HL-60 (cell line): ENCODE data around the gene SMLR1.

ENCODE experiments used
- DNase-seq, 2 experiments: peaks; one replicate each; pipeline ENCODE4 v3.0.0-alpha.2; 2010 to 2020; ENCODE audit warnings: low read depth in 1 of 2, low spot score in 1 of 2
- H3K27ac ChIP-seq: fragments of 250-450 bp; sonication (Bioruptor Pico); replicated peaks from 2 replicates; pipeline ENCODE4 v1.5.1; 2020; ENCODE audit warnings: mild to moderate bottlenecking, moderate library complexity
- H3K27me3 ChIP-seq: fragments of 250-450 bp; sonication (Bioruptor Pico); 2 replicates; pipeline ENCODE4 v1.5.1; 2021; ENCODE audit warnings: mild to moderate bottlenecking, moderate library complexity; ENCODE audit not compliant: insufficient read depth, poor library complexity, severe bottlenecking
- H3K4me3 ChIP-seq: replicated peaks from 2 replicates; pipeline ENCODE4 v1.5.1; 2011; ENCODE audit warnings: mild to moderate bottlenecking, control low read depth, low read length; ENCODE audit not compliant: insufficient read depth
- GABPA ChIP-seq: IDR thresholded peaks from 2 replicates; pipeline ENCODE4 v1.6.1; 2012; ENCODE audit warnings: low read depth
- POLR2AphosphoS5 ChIP-seq: IDR thresholded peaks from 2 replicates; pipeline ENCODE4 v1.6.1; 2012; ENCODE audit warnings: low read depth
- SPI1 ChIP-seq: IDR thresholded peaks from 2 replicates; pipeline ENCODE4 v1.6.1; 2012; ENCODE audit warnings: low read depth, mild to moderate bottlenecking, borderline replicate concordance
- TF ChIP-seq, protein P1 (sequence below): IDR thresholded peaks from one replicate; pipeline ENCODE4 v1.5.1; 2011; ENCODE audit warnings: low read length, control low read depth, inconsistent platforms; ENCODE audit not compliant: insufficient read depth
- TF ChIP-seq, protein P2 (sequence below): IDR thresholded peaks from 2 replicates; pipeline ENCODE4 v1.6.1; 2012; ENCODE audit warnings: low read depth; ENCODE audit not compliant: insufficient replicate concordance

Gene SMLR1

GRCh38 chr6:130851026-130851425, 23.8 kb downstream of the SMLR1 start:
- no peaks in the 10 kb centered on the region for H3K27me3 ChIP-seq
- DNase-seq: no peak
- no peak overlapping the region for H3K27ac ChIP-seq
- H3K4me3 ChIP-seq: no peak overlapping the region
- TF ChIP-seq POLR2AphosphoS5: no peak
- TF ChIP-seq, protein P1, sequence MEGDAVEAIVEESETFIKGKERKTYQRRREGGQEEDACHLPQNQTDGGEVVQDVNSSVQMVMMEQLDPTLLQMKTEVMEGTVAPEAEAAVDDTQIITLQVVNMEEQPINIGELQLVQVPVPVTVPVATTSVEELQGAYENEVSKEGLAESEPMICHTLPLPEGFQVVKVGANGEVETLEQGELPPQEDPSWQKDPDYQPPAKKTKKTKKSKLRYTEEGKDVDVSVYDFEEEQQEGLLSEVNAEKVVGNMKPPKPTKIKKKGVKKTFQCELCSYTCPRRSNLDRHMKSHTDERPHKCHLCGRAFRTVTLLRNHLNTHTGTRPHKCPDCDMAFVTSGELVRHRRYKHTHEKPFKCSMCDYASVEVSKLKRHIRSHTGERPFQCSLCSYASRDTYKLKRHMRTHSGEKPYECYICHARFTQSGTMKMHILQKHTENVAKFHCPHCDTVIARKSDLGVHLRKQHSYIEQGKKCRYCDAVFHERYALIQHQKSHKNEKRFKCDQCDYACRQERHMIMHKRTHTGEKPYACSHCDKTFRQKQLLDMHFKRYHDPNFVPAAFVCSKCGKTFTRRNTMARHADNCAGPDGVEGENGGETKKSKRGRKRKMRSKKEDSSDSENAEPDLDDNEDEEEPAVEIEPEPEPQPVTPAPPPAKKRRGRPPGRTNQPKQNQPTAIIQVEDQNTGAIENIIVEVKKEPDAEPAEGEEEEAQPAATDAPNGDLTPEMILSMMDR: no peak

DNA sequence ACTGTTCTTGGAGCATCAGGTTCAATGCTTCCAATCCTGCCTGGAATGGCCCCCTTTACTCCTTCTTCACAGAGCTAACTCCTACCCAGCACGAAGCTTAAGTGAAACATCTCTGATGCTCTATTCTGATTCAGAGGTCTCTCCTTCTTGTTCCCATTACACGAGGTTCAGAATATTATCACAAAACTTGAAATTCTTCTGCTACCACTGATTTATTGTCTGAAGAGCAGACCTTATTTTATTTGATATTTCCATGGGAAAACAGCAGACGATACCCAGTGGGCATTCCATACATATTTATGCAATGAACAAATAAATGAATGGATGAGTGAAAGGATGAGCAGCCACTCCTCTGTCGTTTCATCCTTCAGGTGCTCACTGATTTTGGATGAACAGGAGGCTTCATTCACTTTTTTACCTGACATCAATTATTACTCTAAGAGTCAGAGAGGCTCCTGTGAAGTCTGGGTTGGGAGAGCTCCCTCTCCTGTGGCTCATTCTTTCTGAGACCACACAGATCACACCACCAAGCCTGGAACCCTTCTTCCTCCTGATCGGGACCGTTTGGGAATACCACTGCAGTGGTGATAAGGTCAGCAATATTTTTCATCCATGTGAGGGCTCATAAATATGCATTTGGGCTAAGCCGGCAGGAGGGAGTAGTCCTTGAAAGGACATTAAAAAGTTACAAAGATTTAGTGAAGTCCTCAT, 25.8 kb downstream of the SMLR1 start:
- no peak overlapping the region for H3K27ac ChIP-seq

DNA sequence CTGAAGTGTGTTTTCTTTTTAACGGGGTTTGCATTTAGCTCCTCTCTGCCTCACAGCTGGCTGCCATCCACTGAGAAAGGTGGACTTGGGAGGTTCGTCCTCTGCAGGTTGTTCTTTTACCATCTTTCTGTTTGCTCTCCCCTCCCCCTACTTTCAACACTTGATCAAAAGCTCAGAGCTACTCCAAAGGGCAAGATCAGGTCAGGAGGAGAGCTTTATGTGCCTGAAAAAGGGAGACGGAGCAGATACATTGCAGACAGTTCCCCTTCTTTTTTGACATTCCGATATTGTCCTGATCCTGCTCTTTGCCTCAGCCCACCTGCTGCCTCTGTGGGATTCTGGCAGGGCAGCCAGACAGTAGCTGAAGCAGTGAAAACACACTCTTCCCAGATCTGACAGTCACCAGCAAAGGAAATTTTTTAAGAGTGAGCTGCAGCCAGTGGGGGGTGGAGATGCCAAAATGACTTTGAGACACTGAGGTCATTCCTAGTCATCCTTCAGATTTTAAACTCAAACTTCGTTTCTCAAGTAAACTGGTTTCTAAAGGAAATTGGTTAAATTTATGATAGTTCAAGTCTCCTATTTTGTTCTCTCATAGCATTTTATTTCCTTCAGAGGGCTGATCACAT, 26.5 kb downstream of the SMLR1 start:
- H3K27ac ChIP-seq: no peak overlapping the region
- TF ChIP-seq, protein P1: no peak
- TF ChIP-seq POLR2AphosphoS5 (no peak), SPI1 (no peak), GABPA (no peak)
- TF ChIP-seq, protein P2, sequence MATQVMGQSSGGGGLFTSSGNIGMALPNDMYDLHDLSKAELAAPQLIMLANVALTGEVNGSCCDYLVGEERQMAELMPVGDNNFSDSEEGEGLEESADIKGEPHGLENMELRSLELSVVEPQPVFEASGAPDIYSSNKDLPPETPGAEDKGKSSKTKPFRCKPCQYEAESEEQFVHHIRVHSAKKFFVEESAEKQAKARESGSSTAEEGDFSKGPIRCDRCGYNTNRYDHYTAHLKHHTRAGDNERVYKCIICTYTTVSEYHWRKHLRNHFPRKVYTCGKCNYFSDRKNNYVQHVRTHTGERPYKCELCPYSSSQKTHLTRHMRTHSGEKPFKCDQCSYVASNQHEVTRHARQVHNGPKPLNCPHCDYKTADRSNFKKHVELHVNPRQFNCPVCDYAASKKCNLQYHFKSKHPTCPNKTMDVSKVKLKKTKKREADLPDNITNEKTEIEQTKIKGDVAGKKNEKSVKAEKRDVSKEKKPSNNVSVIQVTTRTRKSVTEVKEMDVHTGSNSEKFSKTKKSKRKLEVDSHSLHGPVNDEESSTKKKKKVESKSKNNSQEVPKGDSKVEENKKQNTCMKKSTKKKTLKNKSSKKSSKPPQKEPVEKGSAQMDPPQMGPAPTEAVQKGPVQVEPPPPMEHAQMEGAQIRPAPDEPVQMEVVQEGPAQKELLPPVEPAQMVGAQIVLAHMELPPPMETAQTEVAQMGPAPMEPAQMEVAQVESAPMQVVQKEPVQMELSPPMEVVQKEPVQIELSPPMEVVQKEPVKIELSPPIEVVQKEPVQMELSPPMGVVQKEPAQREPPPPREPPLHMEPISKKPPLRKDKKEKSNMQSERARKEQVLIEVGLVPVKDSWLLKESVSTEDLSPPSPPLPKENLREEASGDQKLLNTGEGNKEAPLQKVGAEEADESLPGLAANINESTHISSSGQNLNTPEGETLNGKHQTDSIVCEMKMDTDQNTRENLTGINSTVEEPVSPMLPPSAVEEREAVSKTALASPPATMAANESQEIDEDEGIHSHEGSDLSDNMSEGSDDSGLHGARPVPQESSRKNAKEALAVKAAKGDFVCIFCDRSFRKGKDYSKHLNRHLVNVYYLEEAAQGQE: no peak
- H3K4me3 ChIP-seq: no peak overlapping the region
- no peaks in the 10 kb centered on the region for H3K27me3 ChIP-seq
- DNase-seq: no peak

More for the DNA sequence above, 25.8 kb downstream of the SMLR1 start:
- Histone ChIP-seq H3K27me3 (no peaks in the 10 kb centered on the region), H3K4me3 (no peak overlapping the region)
- DNase-seq: no peak
- TF ChIP-seq, protein P2: no peak
- TF ChIP-seq SPI1: no peak
- TF ChIP-seq POLR2AphosphoS5: no peak
- TF ChIP-seq, protein P1: no peak
- no peak for TF ChIP-seq GABPA
